Activated T-helper 9 cell treated with anti-CD3 and anti-CD28 coated beads, Interleukin-2, amount 50 U/mL, for 16 hours (primary cell): ENCODE results near the gene UBE2N.
A peak's percentile ranks its signal among the peaks of the same experiment; 100 is the strongest.
"Not testable (repeated sequence)": the region's sequence is repeated elsewhere in the genome, so short reads cannot be mapped to it uniquely, and the experiment has no call there.

Experiments
- DNase-seq: peaks from one replicate; pipeline ENCODE4 v3.0.0-alpha.2; 2020; ENCODE audit warnings: low read depth

Gene UBE2N

GRCh38 chr12:93411060-93411459 lies 30.7 kb downstream of the UBE2N start:
- DNase-seq, result not testable (repeated sequence)

- DNase-seq, result not testable (repeated sequence)
Observed at GRCh38 chr12:93409343-93410187, 32.2 kb downstream of the UBE2N start.

- no peak for DNase-seq
Observed at GRCh38 chr12:93408813-93409212, 32.9 kb downstream of the UBE2N start.

- no peak for DNase-seq
Observed at GRCh38 chr12:93407963-93408283, 33.8 kb downstream of the UBE2N start.

- no peak for DNase-seq
Observed at GRCh38 chr12:93407054-93407962, 34.4 kb downstream of the UBE2N start.

GRCh38 chr12:93404961-93405849 lies 36.5 kb downstream of the UBE2N start:
- DNase-seq, result no peak

GRCh38 chr12:93403988-93404803 lies 37.6 kb downstream of the UBE2N start:
- no peak for DNase-seq

- no peak for DNase-seq
Observed at GRCh38 chr12:93402333-93403311, 39.1 kb downstream of the UBE2N start.

- DNase-seq, result not testable (repeated sequence)
Observed at GRCh38 chr12:93399183-93399863, 42.4 kb downstream of the UBE2N start.

GRCh38 chr12:93397412-93397811 lies 44.3 kb downstream of the UBE2N start:
- DNase-seq, result no peak

- DNase-seq, result no peak
Observed at GRCh38 chr12:93393425-93393824, 48.3 kb downstream of the UBE2N start.

GRCh38 chr12:93390549-93391297 lies 51.0 kb downstream of the UBE2N start:
- no peak for DNase-seq

- DNase-seq, result no peak
Observed at GRCh38 chr12:93390031-93390430, 51.7 kb downstream of the UBE2N start.

GRCh38 chr12:93387780-93388179 lies 54.0 kb downstream of the UBE2N start:
- DNase-seq, result peak; percentile 17

- DNase-seq, result not testable (repeated sequence)
Observed at GRCh38 chr12:93381976-93382437, 59.7 kb downstream of the UBE2N start.

- DNase-seq, result no peak
Observed at GRCh38 chr12:93381161-93381975, 60.4 kb downstream of the UBE2N start.

GRCh38 chr12:93380480-93381121 lies 61.1 kb downstream of the UBE2N start:
- DNase-seq, result no peak
